GM20431 (cell line): ENCODE results near the gene MCC.

ENCODE experiments used
- in situ Hi-C: fragments of 300-500 bp; cut with MseI, MboI; formaldehyde crosslinking; loops from one replicate; pipeline ENCODE4 v1.15.0; 2020; ENCODE audit warnings: low sequenced_read_pairs; ENCODE audit not compliant: unreplicated experiment

Gene MCC

DNA sequence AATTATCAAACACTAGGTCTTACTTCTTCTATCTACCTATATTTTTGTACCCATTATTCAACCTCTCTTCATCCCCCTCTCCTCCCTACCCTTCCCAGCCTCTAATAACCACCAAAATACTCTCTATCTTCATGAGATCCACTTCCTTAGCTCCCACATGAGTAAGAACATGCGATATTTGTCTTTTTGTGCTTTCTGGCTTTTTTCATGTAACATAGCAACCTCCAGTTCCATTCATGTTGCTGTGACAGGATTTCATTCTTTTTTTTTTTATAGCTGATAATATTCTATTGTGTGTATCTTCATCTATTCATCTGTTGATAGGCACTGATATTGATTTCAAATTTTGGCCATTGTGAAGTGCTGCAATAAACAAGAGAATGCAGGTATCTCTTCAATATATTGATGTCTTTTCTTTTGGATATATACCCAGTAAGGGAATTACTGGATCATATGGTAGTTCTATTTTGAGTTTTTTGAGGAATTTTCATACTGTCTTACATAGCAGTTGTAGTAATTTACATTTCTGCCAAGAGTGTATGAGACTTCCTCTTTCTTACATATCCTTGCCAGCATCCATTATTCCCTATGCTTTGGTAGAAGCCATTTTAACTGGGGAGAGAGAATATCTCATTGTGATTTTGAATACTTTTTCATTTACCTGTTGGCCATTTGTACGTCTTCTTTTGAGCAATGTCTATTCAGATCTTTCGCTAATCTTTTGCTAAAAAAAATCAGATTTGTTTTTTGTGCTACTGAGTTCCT is 354.9 kb downstream of the MCC start:
- in situ Hi-C loops: no loop called here

- in situ Hi-C loops: no loop called here
Measured at GRCh38 chr5:113132564-113132963, 355.7 kb downstream of the MCC start.

GRCh38 chr5:113128641-113129330 is 359.5 kb downstream of the MCC start:
- in situ Hi-C loops: no loop called here

GRCh38 chr5:113128082-113128481 is 360.2 kb downstream of the MCC start:
- in situ Hi-C loops: no loop called here

- in situ Hi-C loops: no loop called here
Measured at GRCh38 chr5:113127021-113127420, 361.2 kb downstream of the MCC start.

DNA sequence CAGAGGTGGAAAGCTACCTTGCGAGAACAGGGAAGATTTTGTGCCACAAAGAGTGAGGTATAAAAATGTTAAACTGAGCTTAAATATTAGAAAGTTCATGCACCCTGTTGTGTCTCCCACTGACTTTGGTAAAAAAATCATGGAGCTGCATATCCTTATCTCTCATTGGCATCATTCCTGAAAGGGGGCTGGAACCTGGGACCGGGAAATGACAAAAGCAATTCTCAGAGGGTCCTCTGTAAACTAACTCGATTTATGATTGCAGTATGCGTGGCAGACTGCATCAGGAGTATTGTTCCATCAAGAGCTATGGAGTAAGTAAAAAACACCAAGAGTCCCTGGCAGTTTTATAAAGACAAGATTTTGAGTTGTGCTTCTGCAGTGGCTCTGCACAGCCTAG is 362.9 kb downstream of the MCC start:
- in situ Hi-C loops: no loop called here

GRCh38 chr5:113124914-113125313 is 363.3 kb downstream of the MCC start:
- in situ Hi-C loops: no loop called here

DNA sequence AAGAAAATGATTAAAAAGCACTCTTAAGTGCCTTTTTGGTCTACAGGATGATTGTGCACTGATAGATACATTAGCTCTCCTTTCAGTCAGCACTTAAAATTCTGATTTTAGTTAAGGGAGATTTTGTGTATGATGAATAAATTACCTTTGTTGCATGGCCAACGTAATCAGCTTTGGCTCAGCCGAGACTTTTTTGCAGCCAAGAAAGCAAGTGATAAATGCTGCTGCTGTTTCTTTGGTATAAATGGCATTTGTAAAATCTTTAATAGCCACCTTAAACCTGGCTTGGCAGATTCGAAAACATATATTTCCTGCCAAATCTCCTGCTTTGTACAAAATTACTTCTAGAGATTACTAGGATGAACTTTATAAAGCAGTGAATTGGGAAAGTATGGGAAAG is 364.0 kb downstream of the MCC start:
- in situ Hi-C loops: no loop called here

GRCh38 chr5:113123618-113124017 is 364.6 kb downstream of the MCC start:
- in situ Hi-C loops: no loop called here

DNA sequence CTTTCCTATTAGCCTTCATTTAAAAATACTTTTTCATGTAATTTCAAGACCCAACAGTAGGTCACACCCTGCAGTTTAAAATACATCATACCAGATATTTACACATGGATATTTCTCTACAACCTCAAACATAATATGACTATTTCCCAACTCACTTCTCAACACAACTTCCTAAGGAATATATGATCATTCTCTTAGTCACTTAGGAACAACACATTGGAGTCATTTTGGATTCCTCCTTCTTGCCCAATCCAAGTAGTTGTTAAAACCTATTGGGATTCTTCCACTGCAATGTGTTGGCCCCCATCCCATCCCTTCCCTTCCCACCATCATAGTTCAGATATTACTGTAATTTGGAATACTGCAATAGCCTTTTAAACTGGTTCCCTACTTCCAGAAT is 366.2 kb downstream of the MCC start:
- in situ Hi-C loops: no loop called here

DNA sequence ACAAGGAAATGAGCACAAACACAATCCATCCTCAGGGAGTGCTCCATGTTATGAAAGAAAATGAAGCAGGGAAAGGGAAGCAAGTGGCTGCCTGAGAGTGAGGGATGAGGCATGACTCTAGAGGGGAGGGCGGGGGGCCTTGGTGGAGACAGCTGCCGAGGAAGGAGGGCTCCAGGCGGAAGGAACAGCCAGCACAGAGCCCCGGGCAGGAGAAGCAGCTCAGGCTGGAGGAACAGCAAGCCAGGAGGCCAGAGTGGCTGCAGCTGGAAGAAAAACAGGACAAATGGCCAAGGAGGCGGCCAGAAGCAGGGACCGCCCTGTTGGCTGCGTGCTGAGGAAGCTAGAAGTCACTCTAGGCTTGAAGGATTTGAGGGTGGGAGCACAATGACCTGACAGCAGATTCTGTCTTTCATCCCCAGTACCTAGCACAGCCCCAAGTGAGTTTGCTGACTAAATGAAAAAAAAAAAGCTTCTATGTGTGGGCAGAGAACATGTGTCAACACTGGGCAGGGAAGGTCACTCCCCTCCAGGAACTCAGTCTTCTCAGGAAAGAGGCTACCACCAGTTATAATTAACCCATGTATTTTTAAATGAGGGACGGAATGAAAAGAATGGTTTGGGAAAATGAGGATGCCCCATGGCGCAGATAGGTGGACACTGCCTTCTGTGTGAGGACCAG is 368.9 kb downstream of the MCC start:
- in situ Hi-C loops: no loop called here

GRCh38 chr5:113118765-113119164 is 369.5 kb downstream of the MCC start:
- in situ Hi-C loops: no loop called here

- in situ Hi-C loops: no loop called here
Measured at GRCh38 chr5:113118298-113118697, 370.0 kb downstream of the MCC start.

DNA sequence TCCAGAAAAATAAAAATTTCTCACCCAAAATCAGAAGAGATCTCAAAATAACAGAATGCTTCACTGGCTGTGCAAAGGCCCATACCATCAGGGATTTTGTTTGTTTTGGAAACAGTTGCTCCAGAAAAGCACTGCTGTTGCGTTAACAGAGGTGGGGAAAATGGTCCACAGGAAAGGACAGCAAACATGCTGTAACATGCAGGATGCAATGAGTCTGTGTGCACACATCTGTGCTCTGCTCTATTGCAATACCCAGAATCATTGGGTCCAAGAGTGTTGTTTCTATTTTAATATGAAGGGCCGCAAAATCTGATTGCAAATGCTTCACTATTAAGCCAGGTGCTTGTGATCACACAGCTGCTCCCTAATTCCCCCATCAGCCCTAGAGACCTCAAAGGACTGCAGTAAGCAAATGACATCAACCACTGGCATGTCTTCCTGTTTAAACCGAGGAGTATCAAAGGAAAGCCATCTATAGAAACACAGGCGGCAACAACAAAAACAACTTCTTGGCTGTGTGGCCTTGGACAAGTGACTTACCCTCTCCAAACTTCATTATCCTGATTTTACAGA is 370.6 kb downstream of the MCC start:
- in situ Hi-C loops: no loop called here

- in situ Hi-C loops: no loop called here
Measured at GRCh38 chr5:113115956-113116355, 372.3 kb downstream of the MCC start.

- in situ Hi-C loops: no loop called here
Measured at GRCh38 chr5:113115061-113115460, 373.2 kb downstream of the MCC start.

GRCh38 chr5:113114559-113114958 is 373.7 kb downstream of the MCC start:
- in situ Hi-C loops: no loop called here

GRCh38 chr5:113112435-113112834 is 375.8 kb downstream of the MCC start:
- in situ Hi-C loops: no loop called here

- in situ Hi-C loops: no loop called here
Measured at GRCh38 chr5:113110117-113110516, 378.1 kb downstream of the MCC start.

DNA sequence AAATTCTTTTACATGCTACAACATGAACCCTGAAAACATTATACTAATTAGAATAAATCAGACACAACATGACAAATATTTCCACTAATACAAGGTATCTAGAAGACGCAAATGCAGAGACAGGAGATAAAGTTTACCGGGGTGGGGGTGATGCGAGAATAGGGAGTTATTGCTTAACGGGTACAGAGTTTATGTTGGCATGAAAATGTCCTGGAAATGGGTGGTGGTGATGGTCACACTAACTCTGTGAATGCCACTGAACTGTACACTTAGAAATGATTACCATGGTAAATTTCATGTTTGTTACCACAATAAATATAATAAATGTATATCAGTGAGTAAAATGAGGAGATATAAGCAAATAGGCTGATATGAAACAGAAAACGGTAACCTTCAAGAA is 378.9 kb downstream of the MCC start:
- in situ Hi-C loops: no loop called here

DNA sequence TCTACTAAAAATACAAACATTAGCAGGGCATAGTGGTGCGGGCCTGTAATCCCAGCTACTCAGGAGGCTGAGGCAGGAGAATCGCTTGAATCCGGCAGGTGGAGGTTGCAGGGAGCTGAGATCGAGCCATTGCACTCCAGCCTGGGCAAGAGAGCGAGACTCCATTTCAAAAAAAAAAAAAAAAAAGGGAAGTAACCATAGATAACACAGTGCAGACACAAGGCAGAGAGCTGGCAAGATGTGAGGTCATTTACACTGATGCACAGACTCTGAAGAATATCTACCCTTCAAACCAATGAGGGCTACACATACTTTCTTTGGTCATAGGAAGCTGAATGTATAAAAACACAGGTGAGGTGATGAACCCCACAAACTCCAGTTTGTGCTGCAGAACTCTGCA is 379.8 kb downstream of the MCC start:
- in situ Hi-C loops: no loop called here
